Measurements from ENCODE around the gene BLOC1S3. TPM values are rescaled to one million over a fixed set of nuclear protein-coding genes. Genes with fewer than 3 reads are reported as not detected.

The BLOC1S3 gene
- total RNA-seq, 3 donors from 2014 or later (not counting 1 experiment from before 2014, with no cell fraction given): 20.9 to 26.3 (median 21.8) TPM

DNA sequence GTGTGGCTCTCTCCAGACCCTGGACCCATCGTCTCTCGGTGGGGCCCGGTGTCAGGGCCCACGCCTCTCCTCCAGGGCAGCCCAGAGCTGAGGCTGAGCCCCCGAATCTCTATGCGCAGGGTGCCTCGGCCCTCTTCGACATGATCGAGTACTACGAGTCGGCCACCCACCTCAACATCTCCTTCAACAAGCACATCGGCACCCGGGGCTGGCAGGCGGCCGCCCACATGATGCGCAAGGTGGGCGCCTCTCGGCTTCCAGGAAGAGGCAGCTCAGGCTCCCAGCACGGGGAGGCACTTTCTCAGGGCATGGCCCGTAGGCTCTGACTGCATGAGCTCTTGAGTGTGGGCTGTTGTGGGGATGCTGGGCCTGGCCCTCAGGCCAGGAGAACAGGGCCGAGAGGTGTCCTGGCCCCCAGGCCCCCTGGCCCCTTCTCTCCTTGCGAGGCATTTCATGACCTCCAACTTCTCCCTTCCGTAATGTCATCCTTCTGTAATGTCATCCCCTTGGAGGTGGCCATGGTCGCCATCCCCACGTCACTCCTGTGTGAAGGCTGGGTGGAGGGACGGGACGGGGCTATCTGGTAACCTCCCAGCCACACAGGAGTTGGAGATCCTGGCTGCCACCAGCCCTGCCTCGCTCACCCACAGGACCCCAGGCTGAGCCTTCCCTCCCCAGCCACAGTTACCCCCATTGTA lies 37.2 kb upstream of the BLOC1S3 start:
- H3K4me3 ChIP-seq (ENCODE audit: low read length): no peak overlapping the region
- TF ChIP-seq, protein P1, sequence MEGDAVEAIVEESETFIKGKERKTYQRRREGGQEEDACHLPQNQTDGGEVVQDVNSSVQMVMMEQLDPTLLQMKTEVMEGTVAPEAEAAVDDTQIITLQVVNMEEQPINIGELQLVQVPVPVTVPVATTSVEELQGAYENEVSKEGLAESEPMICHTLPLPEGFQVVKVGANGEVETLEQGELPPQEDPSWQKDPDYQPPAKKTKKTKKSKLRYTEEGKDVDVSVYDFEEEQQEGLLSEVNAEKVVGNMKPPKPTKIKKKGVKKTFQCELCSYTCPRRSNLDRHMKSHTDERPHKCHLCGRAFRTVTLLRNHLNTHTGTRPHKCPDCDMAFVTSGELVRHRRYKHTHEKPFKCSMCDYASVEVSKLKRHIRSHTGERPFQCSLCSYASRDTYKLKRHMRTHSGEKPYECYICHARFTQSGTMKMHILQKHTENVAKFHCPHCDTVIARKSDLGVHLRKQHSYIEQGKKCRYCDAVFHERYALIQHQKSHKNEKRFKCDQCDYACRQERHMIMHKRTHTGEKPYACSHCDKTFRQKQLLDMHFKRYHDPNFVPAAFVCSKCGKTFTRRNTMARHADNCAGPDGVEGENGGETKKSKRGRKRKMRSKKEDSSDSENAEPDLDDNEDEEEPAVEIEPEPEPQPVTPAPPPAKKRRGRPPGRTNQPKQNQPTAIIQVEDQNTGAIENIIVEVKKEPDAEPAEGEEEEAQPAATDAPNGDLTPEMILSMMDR (IDR thresholded peaks at IDR 0.05): no peak
- Mint-ChIP-seq H3K9me3 (no peaks in the 10 kb centered on the region), H3K27me3 (ENCODE audit: low read depth in 2 of 2) (no peaks in the 10 kb centered on the region), H3K27ac (no peak overlapping the region), H3K4me1 (peaks cover 0 to 20% of the 10 kb centered on the region in 2 donors), H3K4me3 (no peak overlapping the region), H3K36me3 (no peaks in the 10 kb centered on the region)
- WGBS (ENCODE audit: insufficient coverage): 98% methylated on average over 28 of the region's 28 CpGs
- peaks cover 7% of the 10 kb centered on the region for H3K4me1 ChIP-seq (ENCODE audit: control insufficient read depth, insufficient read depth, low read length)
- intact Hi-C loops (cut with micrococcal nuclease): no loop called here
- peaks cover 22% of the 10 kb centered on the region for H3K36me3 ChIP-seq (ENCODE audit: control insufficient read depth, insufficient read depth, low read length)
- no peaks in the 10 kb centered on the region for H3K9me3 ChIP-seq (ENCODE audit: control insufficient read depth, insufficient read depth, low read length)
- ATAC-seq (no peak), DNase-seq (no peak)
- H3K27me3 ChIP-seq (ENCODE audit: control insufficient read depth, insufficient read depth, low read length): no peaks in the 10 kb centered on the region
- no peak overlapping the region for H3K27ac ChIP-seq (ENCODE audit: low read length)

DNA sequence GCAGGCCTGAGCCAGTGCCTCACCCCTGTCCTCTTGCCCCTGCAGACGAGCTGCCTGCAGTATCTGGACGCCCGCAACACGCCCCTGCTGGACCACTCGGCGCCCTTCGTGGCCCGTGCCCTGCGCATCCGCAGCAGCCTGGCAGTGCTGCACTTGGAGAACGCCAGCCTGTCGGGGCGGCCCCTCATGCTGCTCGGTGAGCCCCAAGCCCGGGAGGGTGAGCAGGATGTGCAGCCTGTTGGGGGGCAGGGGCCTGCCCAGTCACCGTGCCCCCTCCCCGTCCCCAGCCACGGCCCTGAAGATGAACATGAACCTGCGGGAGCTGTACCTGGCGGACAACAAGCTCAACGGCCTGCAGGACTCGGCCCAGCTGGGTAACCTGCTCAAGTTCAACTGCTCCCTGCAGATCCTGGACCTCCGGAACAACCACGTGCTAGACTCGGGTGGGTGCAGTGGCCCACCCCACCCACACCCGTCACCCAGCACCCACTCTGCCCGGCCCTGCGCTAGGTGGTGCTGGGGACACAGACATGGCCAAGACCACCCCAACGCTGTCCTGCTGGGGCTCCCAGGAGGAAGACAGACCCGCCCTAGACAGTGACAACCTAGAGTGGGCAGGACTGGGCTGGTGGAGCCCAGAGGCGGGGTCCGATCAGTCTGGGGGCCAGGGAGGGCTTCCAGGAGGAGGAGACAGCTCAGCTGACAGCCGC lies 36.4 kb upstream of the BLOC1S3 start:
- Histone ChIP-seq H3K9me3 (ENCODE audit: control insufficient read depth, insufficient read depth, low read length) (no peaks in the 10 kb centered on the region), H3K4me3 (ENCODE audit: low read length) (no peak overlapping the region), H3K36me3 (ENCODE audit: control insufficient read depth, insufficient read depth, low read length) (peaks cover 23% of the 10 kb centered on the region), H3K27me3 (ENCODE audit: control insufficient read depth, insufficient read depth, low read length) (no peaks in the 10 kb centered on the region), H3K4me1 (ENCODE audit: control insufficient read depth, insufficient read depth, low read length) (no peaks in the 10 kb centered on the region), H3K27ac (ENCODE audit: low read length) (no peak overlapping the region)
- intact Hi-C loops (cut with micrococcal nuclease): no loop called here
- TF ChIP-seq, protein P1 (IDR thresholded peaks at IDR 0.05): no peak
- H3K4me3 Mint-ChIP-seq: no peak overlapping the region
- H3K36me3 Mint-ChIP-seq: no peaks in the 10 kb centered on the region
- H3K4me1 Mint-ChIP-seq: peaks cover 0 to 16% of the 10 kb centered on the region in 2 donors
- H3K27ac Mint-ChIP-seq: peak overlapping the region in 1 of 2 donors; percentile 33
- DNase-seq (no peak), ATAC-seq (no peak)
- H3K9me3 Mint-ChIP-seq: no peaks in the 10 kb centered on the region
- H3K27me3 Mint-ChIP-seq (ENCODE audit: low read depth in 2 of 2): no peaks in the 10 kb centered on the region
- WGBS (ENCODE audit: insufficient coverage): 98% methylated on average over 33 of the region's 33 CpGs

DNA sequence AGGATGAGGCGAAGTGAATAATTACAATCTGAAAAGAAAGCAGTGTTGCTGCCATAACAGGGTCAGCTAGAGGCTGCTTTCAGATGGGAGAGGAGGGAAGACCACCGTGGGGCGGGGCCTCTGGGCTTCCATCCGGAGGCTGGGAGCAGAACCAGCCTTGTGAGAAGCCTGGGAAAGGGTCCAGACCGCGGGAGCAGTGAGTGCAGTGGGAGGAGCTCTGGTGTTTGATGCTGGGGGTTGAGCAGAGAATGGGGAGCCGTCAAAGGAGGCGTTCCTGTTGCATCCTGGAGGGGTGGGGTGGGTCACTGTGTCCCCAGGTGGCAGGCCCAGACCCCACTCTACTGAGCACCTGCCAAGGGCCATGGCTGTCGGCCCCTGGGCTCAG lies 35.9 kb upstream of the BLOC1S3 start:
- TF ChIP-seq, protein P1 (IDR thresholded peaks at IDR 0.05): no peak
- H3K4me1 Mint-ChIP-seq: peaks cover 0 to 13% of the 10 kb centered on the region in 2 donors
- H3K27ac ChIP-seq (ENCODE audit: low read length): no peak overlapping the region
- 96% methylated on average over 9 of the region's 9 CpGs for WGBS (ENCODE audit: insufficient coverage)
- no peaks in the 10 kb centered on the region for H3K4me1 ChIP-seq (ENCODE audit: control insufficient read depth, insufficient read depth, low read length)
- H3K27me3 Mint-ChIP-seq (ENCODE audit: low read depth in 2 of 2): no peaks in the 10 kb centered on the region
- H3K27me3 ChIP-seq (ENCODE audit: control insufficient read depth, insufficient read depth, low read length): no peaks in the 10 kb centered on the region
- ATAC-seq (no peak), DNase-seq (no peak)
- no peaks in the 10 kb centered on the region for H3K9me3 ChIP-seq (ENCODE audit: control insufficient read depth, insufficient read depth, low read length)
- no peaks in the 10 kb centered on the region for H3K9me3 Mint-ChIP-seq
- peak overlapping the region in 1 of 2 donors; percentile 33 for H3K27ac Mint-ChIP-seq
- H3K4me3 Mint-ChIP-seq: no peak overlapping the region
- no peaks in the 10 kb centered on the region for H3K36me3 Mint-ChIP-seq
- no peak overlapping the region for H3K4me3 ChIP-seq (ENCODE audit: low read length)
- intact Hi-C loops (cut with micrococcal nuclease): no loop called here
- H3K36me3 ChIP-seq (ENCODE audit: control insufficient read depth, insufficient read depth, low read length): peaks cover 23% of the 10 kb centered on the region
